Urothelium cell line (cell line): Measurements from ENCODE around the gene RUFY2.
"Not testable (repeated sequence)": the region's sequence is repeated elsewhere in the genome, so short reads cannot be mapped to it uniquely, and the experiment has no call there.

Experiments
- DNase-seq: peaks from one replicate; pipeline ENCODE4 v3.0.0; 2011; ENCODE audit warnings: low spot score, mixed read lengths
- FAIRE-seq: peaks from 2 replicates; lab custom pipeline; 2011; peaks lifted over from hg19 to GRCh38; lab: Jason Lieb, UNC

RUFY2 gene

DNA sequence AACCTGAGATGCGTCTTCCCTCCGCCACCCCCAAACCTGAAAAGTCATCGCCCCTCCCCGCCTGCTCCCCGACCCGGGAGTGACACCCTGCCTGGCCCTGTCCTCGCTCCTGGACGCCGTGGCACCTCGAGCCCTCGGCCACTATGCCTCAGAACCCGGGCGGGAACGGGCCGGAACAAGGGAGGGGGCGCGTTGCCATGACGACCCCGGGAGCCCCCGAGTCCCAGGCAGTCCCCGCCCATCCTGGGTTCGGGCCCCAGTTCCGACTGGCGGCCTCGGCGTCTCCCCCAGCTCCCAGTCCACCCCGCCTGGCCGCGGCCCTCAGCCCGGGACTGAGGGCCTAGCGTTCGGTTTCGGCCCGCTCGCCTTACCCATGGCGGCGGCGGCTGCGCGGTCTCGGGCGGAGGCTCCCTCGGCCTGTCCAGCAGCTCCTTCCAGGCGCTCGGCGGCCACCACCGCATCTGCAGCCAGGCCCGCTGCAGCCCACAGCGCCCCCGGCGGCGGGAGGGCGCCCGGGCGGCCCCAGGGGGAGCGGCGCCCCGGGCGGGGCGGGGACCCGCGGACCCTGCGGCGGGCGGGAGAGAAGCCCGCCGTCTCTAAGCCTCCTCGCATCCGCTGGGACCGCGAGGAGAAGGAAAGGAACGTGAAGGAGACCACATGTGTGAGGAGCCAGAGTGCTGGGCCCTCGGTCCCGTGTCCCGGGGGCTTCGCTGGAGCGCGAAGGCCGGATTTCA, at the start of gene RUFY2:
Gene RUFY2 (minus strand): TSS at position 463 of the 734 bp plus-strand sequence. CDS start 88 bp downstream, at position 375.
- DNase-seq: peak; percentile 98
- FAIRE-seq: peak; percentile 84

DNA sequence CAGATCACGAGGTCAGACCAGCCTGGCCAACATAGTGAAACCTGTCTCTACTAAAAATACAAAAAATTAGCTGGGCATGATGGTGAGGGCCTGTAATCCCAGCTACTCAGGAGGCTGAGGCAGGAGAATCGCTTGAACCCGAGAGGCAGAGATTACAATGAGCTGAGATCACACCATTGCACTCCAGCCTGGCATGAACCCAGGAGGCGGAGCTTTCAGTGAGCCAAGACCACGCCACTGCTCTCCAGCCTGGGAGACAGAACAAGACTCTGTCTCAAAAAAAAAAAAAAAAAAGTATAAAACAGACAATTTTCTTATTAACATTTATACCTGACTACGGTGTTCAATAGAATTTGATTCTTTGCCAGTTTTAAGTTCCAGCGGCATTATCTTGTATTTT, 42.6 kb upstream of the RUFY2 start:
- FAIRE-seq, DNase-seq: not testable (repeated sequence)

DNA sequence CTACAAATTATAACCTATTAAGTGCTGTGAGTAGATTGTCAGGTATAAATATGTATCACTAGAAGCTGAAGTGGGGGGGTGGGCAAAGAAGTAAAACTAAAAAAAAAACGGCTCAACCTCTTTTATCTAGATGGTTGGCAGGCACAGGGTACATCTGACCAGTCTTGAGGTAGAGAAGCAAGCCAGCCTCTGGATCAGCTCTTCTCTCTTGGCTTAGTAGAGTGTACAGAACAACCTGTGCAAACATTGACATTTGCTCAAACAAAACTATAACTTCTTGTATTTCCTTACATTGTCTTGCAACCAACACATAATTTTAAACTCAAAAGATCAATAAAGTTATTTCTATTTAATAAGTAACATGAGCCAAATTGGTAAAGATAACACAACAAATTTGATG, 39.1 kb upstream of the RUFY2 start:
- DNase-seq (no peak), FAIRE-seq (no peak)

- DNase-seq (no peak), FAIRE-seq (no peak)
Observed at GRCh38 chr10:68442971-68443370, 35.9 kb upstream of the RUFY2 start.

DNA sequence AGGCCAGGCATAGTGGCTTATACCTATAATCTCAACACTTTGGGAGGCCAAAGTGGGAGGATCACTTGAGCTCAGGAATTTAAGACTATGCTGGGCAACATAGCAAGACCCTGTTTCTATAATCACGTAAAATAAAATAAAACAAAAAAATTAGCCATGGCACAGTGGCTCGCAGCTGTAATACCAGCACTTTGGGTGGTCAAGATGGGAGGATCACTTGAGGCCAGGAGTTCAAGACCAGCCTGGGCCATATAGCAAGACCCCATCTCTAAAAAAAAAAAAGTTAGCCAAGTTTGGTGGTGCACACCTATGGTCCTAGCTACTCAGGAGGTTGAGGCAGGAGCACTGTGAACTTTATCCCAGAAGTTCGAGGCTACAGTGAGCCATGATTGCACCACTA, 33.8 kb upstream of the RUFY2 start:
- FAIRE-seq (no peak), DNase-seq (no peak)

GRCh38 chr10:68435803-68436202, 28.7 kb upstream of the RUFY2 start:
- no peak for FAIRE-seq
- DNase-seq: no peak

DNA sequence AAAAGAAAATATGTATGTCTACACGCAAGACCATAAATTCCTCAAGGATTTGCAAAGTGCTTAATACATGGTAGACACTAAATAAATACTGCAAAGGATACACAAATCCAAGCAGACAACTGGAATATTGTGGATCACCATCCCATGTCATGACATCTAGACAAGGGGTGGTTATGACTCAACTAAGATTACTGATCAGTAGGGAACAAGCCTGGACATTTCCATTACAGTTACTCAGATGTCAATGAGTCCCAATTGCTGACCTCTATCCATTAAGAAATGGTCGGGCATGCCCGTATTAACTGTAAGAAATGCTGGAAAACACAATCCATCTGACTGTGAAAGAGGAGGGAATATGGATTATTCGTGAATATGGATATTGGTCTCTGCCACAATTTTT, 27.6 kb upstream of the RUFY2 start:
- FAIRE-seq: no peak

GRCh38 chr10:68428396-68429104, 21.5 kb upstream of the RUFY2 start:
- FAIRE-seq (no peak), DNase-seq (no peak)

More for the DNA sequence above, 27.6 kb upstream of the RUFY2 start:
- DNase-seq: no peak

- FAIRE-seq (peak; percentile 40), DNase-seq (no peak)
Observed at GRCh38 chr10:68424454-68425014, 17.5 kb upstream of the RUFY2 start.

DNA sequence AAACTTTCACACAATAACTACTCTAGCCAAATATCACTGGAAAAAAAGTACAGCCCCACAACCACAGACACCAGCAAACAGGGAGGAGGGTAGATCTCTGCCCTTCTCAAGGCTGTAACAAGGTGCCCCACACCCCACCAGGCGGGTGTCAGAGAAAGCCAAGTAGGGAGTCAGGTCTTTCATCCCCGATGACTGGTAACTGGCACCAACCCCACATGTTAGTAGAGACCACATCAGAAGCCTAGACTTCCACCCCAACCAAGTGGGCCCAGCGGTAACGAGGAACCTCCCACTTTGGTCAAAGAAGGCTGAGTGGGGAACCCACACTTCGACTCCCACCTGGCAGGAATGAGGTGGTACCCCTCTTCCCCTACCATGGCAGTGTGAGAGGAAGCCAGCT, 16.4 kb upstream of the RUFY2 start:
- DNase-seq (no peak), FAIRE-seq (no peak)

DNA sequence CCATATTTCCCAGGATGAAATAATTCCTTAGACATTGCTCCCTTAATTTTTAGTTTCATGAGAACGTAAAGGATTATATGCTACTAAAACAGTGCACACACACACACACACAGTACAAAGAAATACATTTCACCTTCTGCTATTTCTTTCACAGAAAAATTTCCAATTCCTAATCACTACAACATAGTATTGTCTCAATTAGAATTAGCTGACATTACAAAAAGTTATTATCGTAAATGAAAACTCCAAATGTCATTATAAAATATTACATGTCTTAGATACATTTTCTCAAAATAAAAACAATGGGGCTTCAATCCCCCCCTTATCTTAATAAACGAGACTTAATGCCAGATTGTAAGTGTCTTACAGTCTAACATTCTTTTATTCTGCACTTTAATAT, 12.3 kb upstream of the RUFY2 start:
- no peak for FAIRE-seq

DNA sequence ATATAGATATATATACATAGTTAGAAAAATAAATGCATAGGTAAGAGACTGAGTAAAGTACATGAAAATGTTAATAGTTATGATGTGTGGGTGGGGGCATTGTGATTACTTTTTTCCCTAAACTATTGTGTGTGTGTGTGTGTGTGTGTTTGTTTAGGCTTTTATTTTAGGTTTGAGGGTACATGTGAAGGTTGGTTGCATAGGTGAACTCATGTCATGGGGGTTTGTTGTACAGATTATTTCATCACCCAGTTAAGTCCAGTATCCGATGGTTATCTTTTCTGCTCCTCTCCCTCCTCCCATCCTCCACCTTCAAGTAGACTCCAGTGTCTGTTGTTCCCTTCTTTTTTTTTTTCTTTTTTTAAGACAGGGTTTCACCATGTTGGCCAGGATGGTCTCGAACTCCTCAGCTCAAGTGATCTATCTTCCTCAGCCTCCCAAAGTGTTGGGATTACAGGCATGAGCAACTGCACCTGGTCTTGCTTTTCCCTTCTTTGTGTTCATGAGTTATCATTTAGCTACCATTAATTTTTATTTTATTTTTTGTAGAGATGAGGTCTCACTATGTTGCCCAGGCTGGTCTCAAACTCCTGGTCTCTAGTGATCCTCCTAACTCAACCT, 1.9 kb upstream of the RUFY2 start:
- DNase-seq: no peak
- FAIRE-seq: no peak

More for the DNA sequence above, 12.3 kb upstream of the RUFY2 start:
- no peak for DNase-seq

DNA sequence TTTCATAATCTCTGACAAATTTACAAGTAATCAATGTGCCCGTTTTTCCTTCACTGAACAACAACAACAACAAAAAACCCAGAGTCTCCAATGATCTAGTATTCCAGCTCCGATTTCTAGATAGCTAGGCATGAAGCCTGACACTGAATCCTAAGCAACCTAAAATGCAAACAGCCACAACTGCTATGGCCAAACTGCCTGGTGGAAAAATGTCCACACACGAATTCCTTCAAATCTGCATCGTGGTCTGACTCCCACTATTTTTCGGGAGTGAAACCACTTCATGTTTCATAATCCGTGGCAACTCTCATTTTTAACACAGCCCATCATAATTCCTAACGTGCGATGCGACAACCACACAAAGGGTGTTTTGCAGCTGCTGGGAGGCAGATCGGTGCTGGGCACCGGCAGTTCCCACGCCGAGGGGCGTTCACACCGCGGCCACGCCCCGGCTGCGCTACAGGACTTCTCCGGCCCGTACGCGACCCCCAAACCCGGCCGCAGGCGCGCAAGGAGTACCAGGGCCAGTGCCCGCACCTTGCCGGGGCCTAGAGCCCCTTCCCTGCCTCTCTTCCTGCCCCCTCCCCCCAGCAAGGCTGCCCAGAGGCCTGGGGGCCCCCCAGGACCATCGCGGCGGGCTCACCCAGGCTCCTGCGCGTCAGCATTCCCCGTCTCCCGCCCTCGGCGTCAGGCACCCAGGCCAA, 814 bp downstream of the RUFY2 start:
- DNase-seq (peak; percentile 84), FAIRE-seq (peak; percentile 66)

DNA sequence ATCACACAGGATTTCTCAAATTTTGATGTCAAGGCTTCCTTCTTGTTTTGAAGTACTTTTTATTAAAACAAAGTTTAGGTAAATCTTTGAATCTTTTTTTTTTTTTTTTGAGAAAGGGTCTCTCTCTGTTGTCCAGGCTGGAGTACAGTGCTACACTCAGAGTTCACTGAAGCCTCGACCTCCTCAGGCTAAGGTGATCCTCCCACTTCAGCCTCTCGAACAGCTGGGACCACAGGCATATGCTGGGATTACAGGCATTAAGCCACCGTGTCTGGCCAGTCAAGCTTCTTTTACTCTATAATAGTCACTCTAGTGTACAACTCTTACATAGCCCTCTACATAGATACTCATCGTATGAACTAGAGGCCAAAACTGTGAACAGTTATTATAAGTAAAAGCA, 3.4 kb downstream of the RUFY2 start:
- no peak for DNase-seq
- no peak for FAIRE-seq

- DNase-seq (no peak), FAIRE-seq (no peak)
Observed at GRCh38 chr10:68402276-68402675, 4.8 kb downstream of the RUFY2 start.

GRCh38 chr10:68397005-68397404, 10.1 kb downstream of the RUFY2 start:
- DNase-seq: no peak

GRCh38 chr10:68385740-68386139, 21.3 kb downstream of the RUFY2 start:
- FAIRE-seq (no peak), DNase-seq (no peak)

More at GRCh38 chr10:68397005-68397404, 10.1 kb downstream of the RUFY2 start:
- FAIRE-seq: no peak

GRCh38 chr10:68371604-68372003, 35.5 kb downstream of the RUFY2 start:
- DNase-seq (no peak), FAIRE-seq (no peak)

- no peak for DNase-seq
- FAIRE-seq: no peak
Observed at GRCh38 chr10:68367121-68367520, 40.0 kb downstream of the RUFY2 start.

- DNase-seq (no peak), FAIRE-seq (no peak)
Observed at GRCh38 chr10:68366600-68366999, 40.5 kb downstream of the RUFY2 start.

GRCh38 chr10:68365611-68366010, 41.5 kb downstream of the RUFY2 start:
- FAIRE-seq: no peak
- no peak for DNase-seq
